Vagina (tissue), 2 donors: ENCODE measurements around the gene VSTM2B. TPM values are rescaled to one million over a fixed set of nuclear protein-coding genes. Genes with fewer than 3 reads are reported as not detected.

Experiments used
- DNase-seq, 2 donors: peaks; one replicate each; pipeline ENCODE4 v3.0.0-alpha.2; 2017; ENCODE audit errors: extremely low spot score in 2 of 2
- H3K27ac ChIP-seq: fragments of 200-600 bp; sonication (generic); one replicate; pipeline ENCODE4 v1.5.1; 2019
- H3K27me3 ChIP-seq: fragments of 200-600 bp; sonication (generic); one replicate; pipeline ENCODE4 v1.5.1; 2019
- H3K36me3 ChIP-seq, 2 donors: fragments of 200-600 bp; sonication (generic); one replicate each; pipeline ENCODE4 v1.5.1; 2017 to 2019
- H3K4me1 ChIP-seq: fragments of 200-600 bp; sonication (generic); one replicate; pipeline ENCODE4 v1.5.1; 2019
- H3K4me3 ChIP-seq, 2 donors: fragments of 200-600 bp; sonication (generic); 1 replicate in 1 of 2; 2 replicates in 1 of 2; pipeline ENCODE4 v1.5.1; 2016 to 2019
- H3K9me3 ChIP-seq: fragments of 200-600 bp; sonication (generic); one replicate; pipeline ENCODE4 v1.5.1; 2019
- CTCF ChIP-seq, 3 experiments: fragments of 450-650 bp in 2 of 3; fragments of 200-600 bp in 1 of 3; sonication (generic) in 1 of 3; IDR thresholded peaks; one replicate each; pipeline ENCODE4 v1.5.1; 2017 to 2019; ENCODE audit warnings: antibody characterized with exemption in 3 of 3, mild to moderate bottlenecking in 2 of 3, moderate library complexity in 2 of 3
- POLR2A ChIP-seq, 2 donors: fragments of 450-650 bp; IDR thresholded peaks; one replicate each; pipeline ENCODE4 v1.6.1; 2017; ENCODE audit warnings: antibody characterized with exemption in 2 of 2, mild to moderate bottlenecking in 2 of 2, moderate library complexity in 2 of 2
- POLR2AphosphoS5 ChIP-seq, 2 donors: sonication (generic); formaldehyde crosslinking; IDR thresholded peaks; one replicate each; pipeline ENCODE4 v1.9.0; 2017; ENCODE audit warnings: antibody characterized with exemption in 2 of 2, mild to moderate bottlenecking in 2 of 2, low read depth in 1 of 2; ENCODE audit not compliant: insufficient read depth in 1 of 2
- intact Hi-C: fragments of 100-400 bp; cut with DNase I; formaldehyde crosslinking; loops from one replicate; pipeline ENCODE4 v1.15.1; 2023
- total RNA-seq: library from RNA; depleted of rRNA; stranded (reverse); fragments of >200 nt; gene quantifications from one replicate; pipeline ENCODE4 v1.2.3, GENCODE V29; 2016

VSTM2B gene
- total RNA-seq, 1 donor from 2014 or later = 0.98 TPM

DNA sequence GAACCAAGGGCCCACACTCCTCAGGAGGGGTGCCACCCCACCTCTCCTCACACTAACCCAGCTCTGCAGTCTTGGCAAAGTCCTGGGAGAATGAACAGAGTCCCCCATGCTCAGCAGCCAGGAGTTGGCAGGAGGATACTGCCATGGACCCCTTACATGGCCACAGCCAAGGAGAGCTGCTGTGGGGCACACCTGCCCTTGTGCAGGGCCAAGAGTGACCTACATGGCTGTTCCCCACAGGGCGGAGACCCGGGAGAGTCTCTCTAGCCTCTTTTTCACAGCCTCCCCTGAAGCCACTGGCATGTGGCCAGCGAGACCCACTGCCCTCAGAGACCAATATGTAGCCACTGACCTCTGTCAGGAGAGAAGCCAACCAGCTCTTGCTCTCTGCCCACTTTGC is 45.9 kb upstream of the VSTM2B start:
- Histone ChIP-seq H3K4me3 (no peak overlapping the region), H3K36me3 (no peaks in the 10 kb centered on the region), H3K27ac (no peak overlapping the region), H3K27me3 (no peaks in the 10 kb centered on the region), H3K9me3 (no peaks in the 10 kb centered on the region), H3K4me1 (no peaks in the 10 kb centered on the region)
- peak; percentile 52 to 70 for DNase-seq
- TF ChIP-seq POLR2AphosphoS5 (IDR thresholded peaks at IDR 0.05; ENCODE audit: insufficient read depth in 1 of 2, low read depth in 1 of 2) (no peak), CTCF (IDR thresholded peaks at IDR 0.05) (no peak), POLR2A (IDR thresholded peaks at IDR 0.05) (no peak)
- intact Hi-C loops = no loop called here

DNA sequence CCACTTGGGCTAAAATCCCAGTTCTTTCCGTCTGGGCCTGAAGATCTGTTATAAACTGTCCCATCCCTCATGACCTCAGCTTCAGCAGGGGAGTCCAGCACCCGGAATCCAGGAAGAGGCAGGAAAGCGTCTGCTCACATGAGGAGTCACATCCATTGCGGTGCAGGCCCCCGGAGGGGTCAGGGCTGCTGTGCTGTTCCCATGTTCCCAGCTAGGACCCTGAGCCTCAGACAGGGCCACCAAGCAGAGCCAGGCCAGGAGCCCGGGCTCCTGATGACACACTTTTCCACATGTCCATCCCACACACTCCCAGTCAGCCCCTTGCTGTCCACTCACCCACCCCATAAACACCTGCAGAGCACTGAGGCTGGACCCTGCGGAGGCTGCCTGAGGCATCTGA is 45.3 kb upstream of the VSTM2B start:
- DNase-seq = peak; percentile 49 to 79
- Histone ChIP-seq H3K9me3 (no peaks in the 10 kb centered on the region), H3K36me3 (no peaks in the 10 kb centered on the region), H3K4me3 (no peak overlapping the region), H3K27ac (no peak overlapping the region), H3K27me3 (no peaks in the 10 kb centered on the region), H3K4me1 (no peaks in the 10 kb centered on the region)
- TF ChIP-seq POLR2A (IDR thresholded peaks at IDR 0.05) = no peak
- TF ChIP-seq CTCF (IDR thresholded peaks at IDR 0.05) = no peak
- TF ChIP-seq POLR2AphosphoS5 (IDR thresholded peaks at IDR 0.05; ENCODE audit: insufficient read depth in 1 of 2, low read depth in 1 of 2) = no peak
- intact Hi-C loops = no loop called here

DNA sequence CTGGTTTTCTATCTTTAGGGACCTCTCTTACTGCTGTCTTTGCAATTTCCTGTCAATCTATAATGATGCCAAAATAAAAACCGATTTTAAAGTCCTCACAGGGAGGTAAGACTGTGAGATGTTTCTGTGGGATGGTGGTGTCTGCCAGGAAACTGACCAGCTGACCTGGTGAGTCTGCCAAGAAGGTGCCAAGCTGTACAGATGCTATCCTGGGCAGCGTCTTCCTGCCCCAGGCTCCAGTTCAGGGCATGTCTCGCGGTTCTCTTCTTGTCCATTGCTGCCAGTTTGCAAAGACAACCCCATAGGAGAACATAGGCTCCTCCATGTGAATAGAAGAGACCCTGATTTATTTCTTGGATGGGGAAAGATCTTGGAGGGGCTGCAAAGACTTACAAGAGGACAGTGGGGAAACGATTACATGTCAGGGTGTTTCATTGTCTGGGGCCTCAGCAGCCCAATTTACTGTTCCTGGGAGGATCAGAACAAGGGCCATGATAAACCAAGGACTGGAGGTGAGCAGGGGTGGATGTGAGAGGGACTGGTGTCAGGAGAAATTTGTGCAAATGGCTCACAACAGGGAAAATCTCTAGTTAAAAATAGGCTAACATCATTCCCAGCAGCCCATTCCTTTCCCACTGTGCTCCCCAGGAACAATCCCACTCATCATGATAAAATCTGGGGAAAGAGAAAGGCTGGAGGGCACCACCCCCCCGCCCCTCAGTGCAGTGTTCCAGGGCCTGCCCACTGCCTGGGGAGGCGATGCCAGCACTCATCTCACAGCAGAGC is 42.7 kb upstream of the VSTM2B start:
- no peaks in the 10 kb centered on the region for H3K36me3 ChIP-seq
- TF ChIP-seq CTCF (IDR thresholded peaks at IDR 0.05) = no peak
- no peak for TF ChIP-seq POLR2AphosphoS5 (IDR thresholded peaks at IDR 0.05; ENCODE audit: insufficient read depth in 1 of 2, low read depth in 1 of 2)
- no peak for TF ChIP-seq POLR2A (IDR thresholded peaks at IDR 0.05)
- H3K4me1 ChIP-seq = no peaks in the 10 kb centered on the region
- H3K4me3 ChIP-seq = no peak overlapping the region
- no peak overlapping the region for H3K27ac ChIP-seq
- intact Hi-C loops = no loop called here
- no peaks in the 10 kb centered on the region for H3K27me3 ChIP-seq
- DNase-seq = peak; percentile 64
- H3K9me3 ChIP-seq = no peaks in the 10 kb centered on the region

- intact Hi-C loops = no loop called here
- Histone ChIP-seq H3K36me3 (no peaks in the 10 kb centered on the region), H3K27ac (no peak overlapping the region), H3K4me1 (no peaks in the 10 kb centered on the region), H3K9me3 (no peaks in the 10 kb centered on the region), H3K4me3 (no peak overlapping the region), H3K27me3 (no peaks in the 10 kb centered on the region)
- no peak for DNase-seq
- no peak for TF ChIP-seq CTCF (IDR thresholded peaks at IDR 0.05)
Measured at GRCh38 chr19:29483641-29483920, 42.2 kb upstream of the VSTM2B start.

DNA sequence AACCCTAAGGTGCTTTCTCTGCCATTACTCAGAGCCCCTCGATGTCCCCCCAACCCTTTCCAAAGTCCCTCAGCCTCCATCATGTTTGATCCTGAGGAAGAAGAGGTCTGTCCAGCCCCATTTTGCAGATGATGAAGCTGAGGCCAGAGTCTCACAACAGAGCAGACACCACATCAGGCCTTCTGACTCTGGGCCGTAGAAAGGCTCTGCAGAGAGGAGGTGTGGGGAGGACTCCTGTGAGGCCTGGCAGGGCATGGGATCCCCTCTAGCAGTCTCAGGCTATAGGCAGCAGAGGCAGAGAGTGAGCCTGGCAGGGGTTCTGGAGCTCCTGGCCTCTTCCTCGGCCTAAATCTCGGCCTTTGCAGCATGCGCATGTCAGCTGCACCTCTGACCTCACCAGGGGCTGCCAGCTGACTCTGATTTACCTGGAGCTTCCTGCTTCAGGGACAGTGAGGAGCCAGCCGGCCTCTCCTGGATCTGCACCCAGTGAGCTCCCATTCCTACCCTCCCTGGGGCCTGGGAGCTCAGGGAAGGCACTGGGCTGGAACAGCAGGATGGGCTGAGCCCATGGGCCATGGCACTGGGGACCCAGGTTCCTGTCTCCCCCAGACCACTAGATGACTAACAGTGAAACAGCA is 41.7 kb upstream of the VSTM2B start:
- H3K4me3 ChIP-seq = no peak overlapping the region
- H3K4me1 ChIP-seq = no peaks in the 10 kb centered on the region
- peak; percentile 46 to 76 for DNase-seq
- TF ChIP-seq POLR2A (IDR thresholded peaks at IDR 0.05) (no peak), POLR2AphosphoS5 (IDR thresholded peaks at IDR 0.05; ENCODE audit: insufficient read depth in 1 of 2, low read depth in 1 of 2) (no peak), CTCF (IDR thresholded peaks at IDR 0.05) (no peak)
- H3K36me3 ChIP-seq = no peaks in the 10 kb centered on the region
- no peaks in the 10 kb centered on the region for H3K9me3 ChIP-seq
- H3K27me3 ChIP-seq = no peaks in the 10 kb centered on the region
- intact Hi-C loops = no loop called here
- H3K27ac ChIP-seq = no peak overlapping the region
